Gastroesophageal sphincter (tissue), 3 donors: ENCODE measurements around the gene FGGY.

ENCODE experiments used
- CTCF ChIP-seq, 4 experiments: fragments of 200-600 bp in 2 of 4; fragments of 450-650 bp in 2 of 4; sonication (generic) in 1 of 4; IDR thresholded peaks; one replicate each; pipeline ENCODE4 v1.5.1; 2017 to 2019; ENCODE audit warnings: antibody characterized with exemption in 4 of 4, mild to moderate bottlenecking in 2 of 4, moderate library complexity in 2 of 4
- EP300 ChIP-seq: sonication (generic); formaldehyde crosslinking; IDR thresholded peaks from one replicate; pipeline ENCODE4 v1.6.1; 2017; ENCODE audit warnings: antibody characterized with exemption, mild to moderate bottlenecking

GRCh38 chr1:59635097-59635496, 338.2 kb downstream of the FGGY start:
- TF ChIP-seq CTCF (IDR thresholded peaks at IDR 0.05) (no peak), EP300 (no peak)
